DMS79 (cell line): ENCODE data around the gene TMEM14B.
"Not testable (repeated sequence)": the region's sequence is repeated elsewhere in the genome, so short reads cannot be mapped to it uniquely, and the experiment has no call there.

Source experiments
- DNase-seq: peaks from one replicate; lab custom pipeline; 2025; lab: John Stamatoyannopoulos, UW

The TMEM14B gene

DNA sequence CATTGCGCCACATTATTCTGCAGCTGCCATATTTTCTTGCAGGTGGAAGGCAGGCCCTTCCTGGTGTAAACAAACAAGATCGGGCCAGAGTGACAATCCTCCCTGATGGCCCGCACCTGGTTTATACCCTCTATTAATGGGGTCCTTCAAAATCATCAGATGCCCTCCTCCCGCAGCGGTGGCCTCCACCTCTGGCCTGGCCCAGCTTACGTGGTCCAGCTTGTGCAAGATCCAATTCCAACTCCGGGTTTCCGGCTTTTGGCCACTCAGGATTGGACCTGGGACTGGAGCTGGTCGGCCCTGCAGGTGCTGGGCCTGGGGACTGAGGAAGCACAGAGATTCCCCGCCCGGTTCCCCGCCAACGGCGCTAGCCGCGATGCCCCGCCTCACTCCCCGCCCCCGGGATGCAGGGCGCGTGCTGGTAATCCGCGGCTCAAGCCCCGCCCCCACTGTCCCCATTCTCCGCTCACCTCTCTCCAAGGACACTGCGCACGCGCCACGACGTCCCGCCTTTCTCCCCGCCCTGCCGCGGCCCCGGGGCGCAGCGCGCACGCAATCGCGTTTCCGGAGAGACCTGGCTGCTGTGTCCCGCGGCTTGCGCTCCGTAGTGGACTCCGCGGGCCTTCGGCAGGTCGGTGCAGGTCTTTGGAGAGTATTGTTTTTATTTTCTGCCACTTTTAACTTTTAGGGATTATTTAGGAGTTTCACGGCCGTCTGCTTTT, at the start of gene TMEM14B:
TMEM14B (plus strand) TSS at position 555 of the 722 bp plus-strand sequence. CDS start 1,441 bp downstream, outside the sequence.
- peak; percentile 84 for DNase-seq

DNA sequence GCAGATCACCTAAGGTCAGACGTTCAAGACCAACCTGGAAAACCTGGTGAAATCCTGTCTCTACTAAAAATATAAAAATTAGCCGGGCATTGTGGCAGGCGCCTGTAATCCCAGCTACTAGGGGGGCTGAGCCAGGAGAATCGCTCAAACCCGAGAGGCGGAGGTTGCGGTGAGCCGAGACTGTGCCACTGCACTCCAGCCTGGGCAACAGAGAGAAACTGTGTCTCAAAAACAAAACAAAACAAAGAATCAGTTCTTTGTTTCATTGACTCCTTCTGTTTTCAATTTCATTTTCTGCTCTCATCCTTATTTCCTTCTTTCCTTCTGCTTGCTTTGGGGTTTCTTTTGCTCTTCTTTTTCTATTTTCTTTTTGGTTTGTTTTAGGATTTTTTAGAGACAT, 33.6 kb upstream of the TMEM14B start:
- DNase-seq, result no peak

DNA sequence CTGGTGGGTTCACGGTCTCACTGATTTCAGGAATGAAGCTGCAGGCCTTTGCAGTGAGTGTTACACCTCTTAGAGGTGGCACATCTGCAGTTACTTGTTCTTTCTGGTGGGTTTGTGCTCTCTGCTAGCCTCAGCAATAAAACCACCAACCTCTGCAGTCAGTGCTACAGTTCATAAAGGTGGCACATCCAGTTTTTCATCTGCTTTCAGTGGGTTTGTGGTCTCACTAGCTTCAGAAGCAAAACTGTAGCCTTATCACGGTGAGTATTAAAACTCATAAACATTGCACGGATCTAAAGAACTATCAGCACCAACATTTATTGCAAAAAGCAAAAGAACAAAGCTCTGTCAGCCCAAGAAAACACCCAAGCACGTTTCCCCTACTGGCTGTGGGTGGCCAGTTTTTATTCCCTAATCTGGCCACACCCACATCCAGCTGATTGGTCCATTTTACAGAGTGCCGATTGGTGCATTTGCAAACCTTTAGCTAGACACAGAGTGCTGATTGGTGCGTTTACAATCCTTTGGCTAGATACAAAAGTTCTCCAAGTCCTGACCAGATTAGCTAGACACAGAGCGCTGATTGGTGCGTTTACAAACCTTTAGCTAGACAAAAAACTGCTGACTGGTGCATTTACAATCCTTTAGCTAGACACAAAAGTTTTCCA, 28.2 kb upstream of the TMEM14B start:
- no peak for DNase-seq

DNA sequence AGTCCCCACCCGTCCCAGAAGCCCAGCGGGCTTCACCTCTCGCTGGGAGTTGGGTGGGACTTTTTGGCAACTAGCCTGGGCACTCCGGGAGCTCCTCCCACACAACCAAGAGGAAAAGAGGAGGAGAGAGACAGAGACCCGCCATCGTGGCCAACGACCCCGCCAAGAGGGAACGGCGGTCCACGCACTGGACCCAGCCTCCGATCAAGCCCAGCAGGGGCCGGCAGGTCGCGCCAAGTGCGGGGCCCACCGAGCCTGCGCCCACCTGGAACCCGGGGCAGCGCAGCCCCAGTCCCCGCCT, 27.7 kb upstream of the TMEM14B start:
- DNase-seq, result no peak

DNA sequence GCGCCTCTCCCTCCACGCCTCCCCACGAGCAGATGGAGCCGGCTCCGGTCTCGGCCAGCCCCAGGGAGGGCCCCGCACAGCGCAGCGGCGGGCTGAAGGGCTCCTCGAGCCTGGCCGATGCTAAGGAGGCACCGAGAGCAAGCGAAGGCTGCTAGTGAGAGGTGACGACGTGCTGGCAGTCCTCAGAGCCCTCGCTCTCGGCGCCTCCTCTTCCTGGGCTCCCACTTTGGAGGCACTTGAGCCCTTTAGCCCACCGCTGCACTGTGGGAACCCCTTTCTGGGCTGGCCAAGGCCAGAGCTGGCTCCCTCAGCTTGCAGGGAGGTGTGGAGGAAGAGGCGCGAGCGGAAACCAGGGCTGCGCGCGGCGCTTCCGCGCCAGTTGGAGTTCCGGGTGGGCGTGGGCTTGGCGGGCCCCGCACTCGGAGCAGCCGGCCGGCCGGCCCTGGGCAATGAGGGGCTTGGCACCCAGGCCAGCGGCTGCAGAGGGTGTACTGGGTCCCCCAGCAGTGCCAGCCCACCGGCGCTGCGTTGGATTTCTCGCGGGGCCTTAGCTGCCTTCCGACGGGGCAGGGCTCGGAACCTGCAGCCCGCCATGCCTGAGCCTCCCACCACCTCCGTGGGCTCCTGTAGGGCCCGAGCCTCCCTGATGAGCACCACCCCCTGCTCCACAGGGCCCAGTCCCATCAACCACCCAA, 27.2 kb upstream of the TMEM14B start:
- peak; percentile 3 for DNase-seq

DNA sequence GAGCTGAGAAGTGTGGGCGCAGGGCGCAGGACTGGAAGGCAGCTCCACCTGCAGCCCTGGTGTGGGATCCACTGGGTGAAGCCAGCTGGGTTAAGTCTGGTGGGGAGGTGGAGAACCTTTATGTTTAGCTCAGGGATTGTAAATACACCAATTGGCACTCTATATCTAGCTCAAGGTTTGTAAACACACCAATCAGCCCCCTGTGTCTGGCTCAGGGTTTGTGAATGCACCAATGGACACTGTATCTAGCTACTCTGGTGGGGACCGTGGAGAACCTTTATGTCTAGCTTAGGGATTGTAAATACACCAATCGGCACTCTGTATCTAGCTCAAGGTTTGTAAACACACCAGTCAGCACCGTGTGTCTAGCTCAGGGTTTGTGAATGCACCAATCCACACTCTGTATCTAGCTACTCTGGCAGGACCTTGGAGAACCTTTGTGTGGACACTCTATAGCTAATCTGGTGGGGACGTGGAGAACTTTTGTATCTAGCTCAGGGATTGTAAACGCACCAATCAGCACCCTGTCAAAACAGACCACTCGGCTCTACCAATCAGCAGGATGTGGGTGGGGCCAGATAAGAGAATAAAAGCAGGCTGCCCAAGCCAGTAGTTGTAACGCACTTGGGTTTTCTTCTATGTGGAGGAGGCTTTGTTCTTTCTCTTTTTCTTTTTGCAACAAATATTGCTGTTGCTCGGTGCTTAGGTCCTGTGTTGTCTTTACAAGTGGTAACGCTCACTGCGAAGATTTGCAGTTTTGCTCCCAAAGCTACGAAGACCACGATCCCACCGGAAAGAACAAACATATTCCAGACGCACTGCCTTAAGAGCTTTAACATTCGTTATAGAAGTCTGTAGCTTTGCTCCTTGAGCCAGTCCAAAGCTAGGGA, 26.4 kb upstream of the TMEM14B start:
- DNase-seq, result not testable (repeated sequence)

DNA sequence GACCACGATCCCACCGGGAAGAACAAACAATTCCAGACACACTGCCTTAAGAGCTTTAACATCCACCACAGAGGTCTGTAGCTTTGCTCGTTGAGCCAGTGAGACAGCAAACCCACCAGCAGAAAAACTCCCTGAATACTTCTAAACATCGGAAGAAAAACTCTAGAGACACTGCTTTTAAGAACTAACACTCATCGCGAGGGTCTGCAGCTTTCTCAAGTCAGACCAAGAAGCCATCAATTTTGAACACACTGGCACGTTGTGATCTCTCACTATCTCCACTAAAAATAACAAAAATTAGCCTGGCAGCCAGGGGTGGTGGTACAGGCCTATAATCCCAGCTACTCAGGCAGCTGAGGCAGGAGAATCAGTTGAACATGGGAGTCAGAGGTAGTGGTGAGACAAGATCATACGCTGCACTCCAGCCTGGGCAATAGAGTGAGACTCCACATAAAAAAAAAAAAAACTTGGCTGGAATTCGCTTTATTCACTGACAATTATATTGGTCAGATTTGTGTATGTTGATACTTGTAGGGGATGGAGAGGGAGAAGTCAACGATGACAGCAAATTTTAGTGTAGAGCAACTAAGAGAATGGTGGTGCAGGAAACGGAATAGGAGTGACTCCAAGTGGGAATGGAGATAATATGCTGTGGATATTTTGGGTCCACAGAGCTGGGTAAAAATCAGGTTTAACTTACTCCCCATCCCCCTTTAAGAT, 25.6 kb upstream of the TMEM14B start:
- DNase-seq, result no peak

DNA sequence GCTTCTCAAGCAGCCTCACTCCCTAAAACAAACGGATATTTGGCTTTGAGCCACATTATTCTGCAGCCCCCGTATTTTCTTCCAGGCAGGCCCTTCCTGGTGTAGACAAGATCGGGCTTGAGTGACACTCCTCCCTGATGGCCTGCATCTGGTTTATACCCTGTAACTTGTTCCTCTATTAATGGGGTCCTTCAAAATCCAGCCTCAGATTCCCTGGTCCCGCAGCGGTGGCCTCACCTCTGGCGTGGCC, 25.1 kb upstream of the TMEM14B start:
- DNase-seq, result no peak

DNA sequence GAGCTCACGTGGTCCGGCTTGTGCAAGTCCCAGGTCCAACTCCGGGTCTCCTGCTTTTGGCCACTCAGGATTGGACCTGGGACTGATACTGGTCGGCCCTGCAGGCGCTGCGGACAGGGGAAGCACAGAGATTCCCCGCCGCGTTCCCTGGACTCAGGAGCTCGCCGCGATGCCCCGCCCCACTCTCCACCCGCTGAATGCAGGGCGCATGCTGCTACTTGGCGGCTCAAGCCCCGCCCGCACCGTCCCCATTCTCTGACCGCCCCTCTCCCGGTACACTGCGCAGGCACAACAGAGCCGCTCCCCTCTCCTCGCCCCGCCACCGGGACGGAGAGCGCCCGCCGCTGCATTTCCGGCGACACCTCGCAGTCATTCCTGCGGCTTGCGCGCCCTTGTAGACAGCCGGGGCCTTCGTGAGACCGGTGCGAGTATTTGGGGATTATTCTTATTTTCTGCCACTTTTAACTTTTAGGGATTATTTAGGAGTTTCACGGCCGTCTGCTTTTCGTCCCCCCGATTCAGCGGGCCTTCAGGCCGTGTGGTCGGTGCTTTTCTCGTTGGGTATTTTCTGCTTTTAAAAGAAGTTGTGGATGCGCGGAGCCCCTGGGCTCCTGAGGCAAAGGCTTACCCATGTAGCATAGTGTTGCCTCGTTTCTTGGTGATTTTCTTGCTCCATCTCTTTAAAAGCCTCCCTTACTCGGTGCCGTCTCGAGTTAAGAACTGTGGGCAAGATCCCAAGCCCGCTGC, 24.6 kb upstream of the TMEM14B start, which contains the start of gene TMEM14C:
TMEM14C (plus strand) TSS at position 251 of the 747 bp plus-strand sequence. CDS start 1,544 bp downstream, outside the sequence.
- peak; percentile 82 for DNase-seq

DNA sequence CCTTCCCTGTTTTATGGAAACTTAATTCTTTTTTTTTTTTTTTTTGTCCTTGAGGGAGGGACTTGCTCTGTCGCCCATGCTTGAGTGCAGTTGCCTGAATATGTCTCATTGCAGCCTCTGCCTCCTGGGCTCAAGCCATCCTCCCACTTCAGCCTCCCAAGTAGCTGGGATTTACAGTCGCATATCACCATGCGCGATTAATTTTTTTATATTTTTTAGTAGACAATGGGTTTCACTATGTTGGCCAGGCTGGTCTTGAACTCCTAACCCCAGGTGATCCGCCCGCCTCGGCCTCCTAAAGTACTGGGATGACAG, 24.1 kb upstream of the TMEM14B start:
- no peak for DNase-seq

DNA sequence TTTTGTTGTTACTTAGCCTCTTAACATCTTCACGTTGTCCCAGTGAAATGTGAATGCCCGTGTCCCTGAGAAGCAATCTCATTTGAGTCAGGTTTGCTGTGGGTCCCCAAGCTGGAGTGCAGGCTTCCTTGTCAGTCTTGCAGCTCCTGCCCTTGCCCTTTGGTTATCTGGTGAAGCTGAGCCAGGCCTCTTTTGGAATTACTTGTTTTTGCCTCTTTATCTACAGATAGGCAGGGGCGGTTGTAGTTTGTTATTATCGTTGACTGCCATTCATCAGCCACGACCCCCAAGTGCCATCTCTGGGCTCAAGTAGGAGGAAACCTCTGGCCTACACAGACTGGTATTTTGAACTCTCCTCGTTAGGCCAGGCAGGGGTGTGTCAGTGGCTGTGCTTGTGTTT, 22.6 kb upstream of the TMEM14B start:
- DNase-seq, result no peak

DNA sequence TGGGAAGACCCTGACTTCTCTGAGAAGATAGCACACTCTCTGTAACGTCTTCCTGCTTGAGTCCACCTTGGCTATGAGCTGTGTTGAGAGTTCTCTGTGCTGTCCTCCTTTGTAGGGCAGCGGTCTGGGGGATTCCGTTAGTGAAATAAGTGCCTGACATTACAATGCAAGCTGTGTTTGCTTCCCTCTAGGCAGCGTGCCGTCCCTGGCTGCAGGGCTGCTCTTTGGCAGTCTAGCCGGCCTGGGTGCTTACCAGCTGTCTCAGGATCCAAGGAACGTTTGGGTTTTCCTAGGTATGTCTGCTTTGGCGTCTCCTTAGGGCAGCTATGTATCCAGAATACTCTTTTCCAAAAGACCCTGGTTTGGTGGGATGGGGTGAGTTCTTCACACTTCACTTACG, 21.9 kb upstream of the TMEM14B start:
- DNase-seq, result no peak

DNA sequence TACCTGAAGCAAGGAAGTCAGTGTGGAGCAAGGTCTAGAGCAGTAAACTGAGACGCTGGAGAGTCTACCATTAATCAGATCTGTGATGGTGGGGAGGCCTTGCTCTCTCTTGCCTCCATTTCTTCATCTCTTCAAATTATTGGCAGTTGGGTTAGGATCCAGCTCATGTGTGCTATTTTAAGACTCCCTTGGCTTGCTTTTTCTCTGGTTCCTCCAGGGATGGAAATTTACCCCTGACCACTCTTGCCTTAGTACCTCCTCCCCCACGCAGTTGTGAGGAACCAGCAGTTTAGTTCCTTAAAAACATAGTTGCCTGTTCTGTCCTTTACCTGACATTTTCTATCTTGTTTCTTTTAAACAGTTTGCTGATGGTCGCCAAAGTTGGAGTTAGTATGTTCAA, 17.4 kb upstream of the TMEM14B start:
- DNase-seq, result no peak

DNA sequence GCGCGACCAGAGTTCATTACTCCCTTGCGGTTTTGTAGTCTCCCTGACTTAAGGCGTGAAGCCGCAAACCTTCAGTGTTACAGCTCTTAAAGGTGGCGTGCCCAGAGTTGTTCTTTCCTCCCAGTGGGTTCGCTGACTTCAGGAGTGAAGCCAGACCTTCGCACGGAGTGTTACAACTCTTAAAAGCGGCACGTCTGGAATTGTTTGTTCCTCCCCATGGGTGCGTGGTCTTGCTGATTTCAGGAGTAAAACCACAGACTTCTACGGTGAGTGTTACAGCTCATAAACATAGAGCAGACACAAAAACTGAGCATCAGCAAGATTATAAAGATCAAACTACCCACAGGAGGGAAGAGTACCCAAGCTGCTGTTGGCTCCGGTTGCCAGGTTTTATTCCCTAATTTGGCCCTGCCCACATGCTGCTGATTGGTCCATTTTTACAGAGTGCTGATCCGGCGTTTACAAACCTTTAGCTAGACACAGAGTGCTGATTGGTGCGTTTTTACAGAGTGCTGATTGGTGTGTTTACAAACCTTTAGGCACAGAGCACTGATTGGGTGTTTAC, 14.4 kb upstream of the TMEM14B start:
- peak; percentile 59 for DNase-seq

DNA sequence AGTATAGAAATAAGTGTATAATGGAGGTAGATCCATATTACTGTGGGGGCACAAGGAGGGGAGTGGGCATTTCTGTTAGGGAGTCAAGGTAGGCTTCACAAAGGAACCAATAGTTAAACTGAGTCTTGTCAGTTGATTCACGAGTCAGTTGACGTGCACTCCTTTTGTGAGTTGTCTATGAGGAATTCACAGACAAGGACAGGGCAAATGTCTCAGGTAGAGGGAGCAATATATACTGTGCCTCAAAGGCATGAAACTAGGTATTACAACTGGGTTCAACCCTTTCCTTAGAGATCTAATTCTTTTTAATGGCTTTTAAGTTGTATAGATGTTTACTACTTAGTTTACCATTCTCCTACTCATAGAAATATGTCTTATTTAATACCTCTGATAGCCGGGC, 13.7 kb upstream of the TMEM14B start:
- no peak for DNase-seq

DNA sequence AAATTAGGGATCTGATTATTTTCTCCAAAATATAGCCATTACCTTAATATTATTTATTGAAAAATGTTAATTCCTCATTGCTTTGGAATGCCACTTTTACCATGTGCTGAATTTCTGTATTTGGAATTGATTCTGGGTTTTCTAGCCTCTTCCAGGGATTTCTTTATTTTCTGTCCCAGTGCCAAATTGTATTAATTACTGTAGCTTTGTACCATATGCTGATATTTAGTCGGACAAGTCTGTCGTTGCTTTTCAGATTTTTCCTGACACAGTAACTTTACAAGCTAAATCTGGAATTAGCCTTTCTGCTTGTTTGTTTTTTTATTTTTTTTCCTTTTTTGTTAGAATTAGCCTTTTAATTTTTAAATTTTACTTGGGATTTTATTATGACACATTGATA, 10.9 kb upstream of the TMEM14B start:
- no peak for DNase-seq

DNA sequence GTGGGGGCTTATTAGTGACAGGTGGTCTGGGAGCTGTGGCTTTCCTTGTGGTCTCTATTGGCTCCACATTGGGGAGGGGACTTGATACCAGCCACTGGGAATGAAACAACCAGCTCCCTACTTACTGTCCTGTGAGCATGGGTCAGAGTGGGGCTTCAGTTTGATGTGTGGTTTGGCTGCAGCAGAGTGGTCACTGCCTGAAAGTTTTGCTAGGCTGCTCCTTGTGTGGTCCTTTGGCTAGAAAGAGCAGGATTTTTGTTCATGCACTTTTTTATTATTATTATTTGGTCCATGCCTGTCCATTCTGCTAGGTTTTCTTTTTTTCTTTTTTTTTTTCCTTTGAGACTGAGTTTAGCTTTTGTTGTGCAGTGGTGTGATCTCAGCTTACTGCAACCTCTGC, 7.5 kb upstream of the TMEM14B start:
- no peak for DNase-seq

DNA sequence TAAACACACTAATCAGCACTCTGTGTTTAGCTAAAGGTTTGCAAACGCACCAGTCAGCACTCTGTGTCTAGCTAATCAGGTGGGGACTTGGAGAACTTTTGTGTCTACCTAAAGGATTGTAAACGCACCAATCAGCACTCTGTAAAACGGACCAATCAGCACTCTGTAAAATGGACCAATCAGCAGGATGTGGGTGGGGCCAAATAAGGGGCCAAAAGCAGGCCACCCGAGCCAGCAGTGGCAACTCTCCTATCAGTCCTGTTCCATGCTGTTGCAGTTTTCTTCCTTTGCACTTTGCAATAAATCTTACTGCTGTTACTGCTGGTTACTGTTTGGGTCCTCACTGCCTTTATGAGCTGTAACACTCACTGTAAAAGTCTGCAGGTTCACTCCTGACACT, 6.0 kb upstream of the TMEM14B start:
- DNase-seq, result not testable (repeated sequence)

DNA sequence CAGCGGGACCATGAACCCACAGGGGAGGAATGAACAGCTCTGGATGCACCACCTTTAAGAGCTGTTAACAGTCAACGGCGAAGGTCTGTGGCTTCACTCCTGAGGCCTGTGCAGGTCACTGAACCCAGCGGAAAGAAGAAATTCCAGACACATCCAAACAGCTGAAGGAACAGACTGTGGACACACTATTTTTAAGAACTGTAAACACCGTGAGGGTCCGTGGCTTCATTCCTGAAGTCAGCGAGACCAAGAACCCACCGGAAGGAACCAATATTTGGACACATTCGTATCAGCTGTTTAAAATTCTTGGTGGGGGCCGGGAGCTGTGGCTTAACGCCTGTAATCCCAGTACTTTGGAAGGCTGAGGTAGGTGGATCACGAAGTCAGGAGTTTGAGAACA, 5.4 kb upstream of the TMEM14B start:
- no peak for DNase-seq

DNA sequence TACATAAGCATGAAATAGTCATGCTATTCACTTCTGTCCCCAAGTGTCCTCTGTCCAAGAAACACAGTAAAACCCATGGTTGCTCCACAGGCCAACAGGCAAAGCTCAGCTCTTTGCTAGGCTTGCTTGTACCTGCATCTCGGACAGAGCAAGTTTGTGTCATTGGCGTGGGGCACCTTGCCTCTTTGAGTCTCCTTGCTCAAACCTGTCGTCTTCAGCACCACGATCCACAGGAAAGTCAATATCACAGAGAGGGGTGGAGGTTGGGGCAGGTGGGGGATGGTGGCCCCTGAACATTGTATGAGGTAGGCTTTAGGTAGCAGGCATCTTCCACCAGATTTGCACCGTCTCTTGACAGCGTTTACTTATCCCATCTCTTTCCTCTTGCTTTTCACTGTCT, 4.1 kb upstream of the TMEM14B start:
- DNase-seq, result no peak

DNA sequence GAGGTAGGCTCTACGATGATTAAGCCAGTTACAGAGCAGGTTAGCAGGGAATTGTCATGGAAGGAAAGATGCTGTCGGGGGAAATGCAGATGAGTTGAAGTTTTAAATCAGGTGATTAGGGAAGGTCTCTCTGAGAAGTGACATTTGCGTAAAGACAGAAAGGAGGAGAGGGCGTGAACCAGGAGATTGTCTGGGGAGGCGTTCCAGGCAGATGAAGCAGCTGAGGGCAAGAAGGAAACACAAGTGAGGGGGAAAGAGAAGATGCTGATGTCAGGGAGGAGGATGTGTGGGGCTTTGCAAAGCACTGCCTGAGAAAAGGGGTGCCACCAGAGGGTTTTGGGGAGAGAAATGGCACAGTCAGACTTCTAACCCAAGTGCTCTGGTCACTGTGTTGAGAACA, 2.5 kb upstream of the TMEM14B start:
- DNase-seq, result no peak
